ENCODE data around the gene SLC4A5.

DNA sequence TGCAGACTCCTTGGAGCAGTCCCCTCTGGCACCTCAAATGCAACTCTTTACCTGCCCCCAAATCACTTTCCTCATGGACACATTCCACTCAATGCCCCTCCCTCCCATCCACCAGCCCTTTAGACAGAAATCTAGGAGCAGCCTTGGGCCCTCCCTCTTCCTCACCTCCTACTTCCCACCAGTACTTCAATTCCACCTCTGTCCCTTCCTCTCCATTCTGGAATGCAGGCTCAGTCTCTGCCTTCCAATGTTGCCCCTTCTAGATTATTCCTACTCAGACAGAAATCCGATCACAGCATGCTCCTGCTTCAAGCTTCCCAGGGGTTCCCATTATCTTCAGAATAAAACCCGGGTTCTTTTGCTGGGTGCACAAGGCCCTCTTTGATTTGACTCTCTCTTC is 82.7 kb downstream of the SLC4A5 start:
- TF ChIP-seq, protein P1, sequence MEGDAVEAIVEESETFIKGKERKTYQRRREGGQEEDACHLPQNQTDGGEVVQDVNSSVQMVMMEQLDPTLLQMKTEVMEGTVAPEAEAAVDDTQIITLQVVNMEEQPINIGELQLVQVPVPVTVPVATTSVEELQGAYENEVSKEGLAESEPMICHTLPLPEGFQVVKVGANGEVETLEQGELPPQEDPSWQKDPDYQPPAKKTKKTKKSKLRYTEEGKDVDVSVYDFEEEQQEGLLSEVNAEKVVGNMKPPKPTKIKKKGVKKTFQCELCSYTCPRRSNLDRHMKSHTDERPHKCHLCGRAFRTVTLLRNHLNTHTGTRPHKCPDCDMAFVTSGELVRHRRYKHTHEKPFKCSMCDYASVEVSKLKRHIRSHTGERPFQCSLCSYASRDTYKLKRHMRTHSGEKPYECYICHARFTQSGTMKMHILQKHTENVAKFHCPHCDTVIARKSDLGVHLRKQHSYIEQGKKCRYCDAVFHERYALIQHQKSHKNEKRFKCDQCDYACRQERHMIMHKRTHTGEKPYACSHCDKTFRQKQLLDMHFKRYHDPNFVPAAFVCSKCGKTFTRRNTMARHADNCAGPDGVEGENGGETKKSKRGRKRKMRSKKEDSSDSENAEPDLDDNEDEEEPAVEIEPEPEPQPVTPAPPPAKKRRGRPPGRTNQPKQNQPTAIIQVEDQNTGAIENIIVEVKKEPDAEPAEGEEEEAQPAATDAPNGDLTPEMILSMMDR (IDR thresholded peaks at IDR 0.05): no peak
- no peak for TF ChIP-seq POLR2A (IDR thresholded peaks at IDR 0.05)
